Measurements from ENCODE around the gene EZR. TPM values are rescaled to one million over a fixed set of nuclear protein-coding genes. Genes with fewer than 3 reads are reported as not detected.
A peak's percentile ranks its signal among the peaks of the same experiment; 100 is the strongest.

Gene EZR
- total and polyA plus RNA-seq, 10 of the 15 experiments (the other 5 are each of a cell fraction or from before 2014, with no cell fraction given), result 79.1 to 282 (median 161) TPM

GRCh38 chr6:158817728-158818580, 1.2 kb downstream of the EZR start (continued):
- TF ChIP-seq HSF1 (IDR thresholded peaks at IDR 0.05; ENCODE audit: low read depth, low read length) (no peak), MXI1 (IDR thresholded peaks at IDR 0.05; ENCODE audit: low read depth, low read length) (0 out of 2 replicates have a peak, but pooled peaks have one; percentile 40), CBX3 (IDR thresholded peaks at IDR 0.05; ENCODE audit: borderline replicate concordance, low read depth) (no peak), RELA (IDR thresholded peaks at IDR 0.05; ENCODE audit: borderline replicate concordance, partially characterized antibody) (peak; percentile 25), YY1 (IDR thresholded peaks at IDR 0.05; ENCODE audit: low read depth, low read length) (0 out of 2 replicates have a peak, but pooled peaks have one; percentile 13), JUNB (IDR thresholded peaks at IDR 0.05) (no peak), LARP7 (IDR thresholded peaks at IDR 0.05) (peak; percentile 53; the same call in 1 of the 2 replicates), KLF5 (IDR thresholded peaks at IDR 0.05; ENCODE audit: partially characterized antibody) (no peak), NBN (IDR thresholded peaks at IDR 0.05) (peak; percentile 46; the same call in 1 of the 2 replicates)
